22Rv1 (cell line): ENCODE results near the gene FOSB.
A peak's percentile ranks its signal among the peaks of the same experiment; 100 is the strongest.

Experiments used
- H3K27ac ChIP-seq: fragments of 450-650 bp; 2 replicates; pipeline ENCODE4 v1.5.1; 2017
- CTCF ChIP-seq: fragments of 450-650 bp; IDR thresholded peaks from 2 replicates; pipeline ENCODE4 v1.5.1; 2017; ENCODE audit warnings: mild to moderate bottlenecking
- ZFX ChIP-seq: fragments of 450-650 bp; IDR thresholded peaks from 2 replicates; pipeline ENCODE4 v1.6.1; 2017; ENCODE audit warnings: antibody characterized with exemption, borderline replicate concordance

Gene FOSB

GRCh38 chr19:45509692-45510015 is 41.9 kb downstream of the FOSB start:
- TF ChIP-seq ZFX (no peak), CTCF (no peak)
- peak overlapping the region; percentile 82 for H3K27ac ChIP-seq

GRCh38 chr19:45510352-45510751 is 42.6 kb downstream of the FOSB start:
- H3K27ac ChIP-seq: peak overlapping the region; percentile 82

GRCh38 chr19:45511074-45511473 is 43.3 kb downstream of the FOSB start:
- TF ChIP-seq ZFX (no peak), CTCF (no peak)
- H3K27ac ChIP-seq: no peak overlapping the region

- no peak overlapping the region for H3K27ac ChIP-seq
- TF ChIP-seq ZFX: no peak
- no peak for TF ChIP-seq CTCF
These were observed 45.2 kb downstream of the FOSB start for GRCh38 chr19:45512881-45513483.

- peak overlapping the region; percentile 67 for H3K27ac ChIP-seq
- TF ChIP-seq CTCF: no peak
- no peak for TF ChIP-seq ZFX
These were observed 46.7 kb downstream of the FOSB start for GRCh38 chr19:45514376-45515051.

- TF ChIP-seq ZFX: no peak
- no peak for TF ChIP-seq CTCF
- H3K27ac ChIP-seq: peak overlapping the region; percentile 67
These were observed 47.4 kb downstream of the FOSB start for GRCh38 chr19:45515081-45515624.

GRCh38 chr19:45515807-45516401 is 48.1 kb downstream of the FOSB start:
- peak overlapping the region; percentile 67; the same call in 1 of the 2 replicates for H3K27ac ChIP-seq
- TF ChIP-seq ZFX (no peak), CTCF (no peak)

- TF ChIP-seq ZFX: no peak
- no peak for TF ChIP-seq CTCF
- no peak overlapping the region for H3K27ac ChIP-seq
These were observed 49.4 kb downstream of the FOSB start for GRCh38 chr19:45517238-45517637.
